T47D (cell line): ENCODE measurements around the gene NUTF2.

Source experiments
- DNase-seq, 2 experiments: peaks; one replicate each; pipeline versions ENCODE4 v3.0.0 to v3.0.0-alpha.2; 2011 to 2012; ENCODE audit warnings: low read depth in 1 of 2, low spot score in 1 of 2
- JUND ChIP-seq: IDR thresholded peaks from 2 replicates; pipeline ENCODE4 v1.6.1; 2012; ENCODE audit warnings: low read depth
- in situ Hi-C: cut with HindIII; loops from 2 replicates; pipeline ENCODE4 v1.10.0; 2016; ENCODE audit warnings: low sequenced_read_pairs, low pct_unique_long_range_greater_than_20kb

Gene NUTF2

DNA sequence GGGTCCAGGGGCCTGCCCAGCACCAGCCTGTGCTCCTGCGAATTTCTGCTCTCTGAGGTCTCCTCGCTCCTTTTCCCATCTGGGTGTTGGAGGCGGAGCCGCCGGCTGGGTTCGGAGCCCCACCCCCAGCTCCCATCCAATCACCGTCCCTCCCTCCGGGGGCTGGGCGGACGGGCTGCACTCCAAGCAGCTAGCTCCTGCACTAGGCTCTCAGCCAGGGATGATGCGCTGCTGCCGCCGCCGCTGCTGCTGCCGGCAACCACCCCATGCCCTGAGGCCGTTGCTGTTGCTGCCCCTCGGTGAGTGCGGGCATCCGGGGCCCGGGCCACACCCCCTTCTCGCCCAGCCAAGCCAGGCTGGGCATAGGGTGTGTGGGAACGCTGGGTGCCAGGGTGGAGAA, 38.0 kb downstream of the NUTF2 start, which contains the start of gene NRN1L:
Gene NRN1L, plus strand, starts transcription at position 202 of the 400 bp plus-strand sequence. Its CDS starts 19 bp downstream, at position 221.
- DNase-seq: peak in 1 of 2 experiments; percentile 77
- in situ Hi-C loops: no loop called here
- no peak for TF ChIP-seq JUND

DNA sequence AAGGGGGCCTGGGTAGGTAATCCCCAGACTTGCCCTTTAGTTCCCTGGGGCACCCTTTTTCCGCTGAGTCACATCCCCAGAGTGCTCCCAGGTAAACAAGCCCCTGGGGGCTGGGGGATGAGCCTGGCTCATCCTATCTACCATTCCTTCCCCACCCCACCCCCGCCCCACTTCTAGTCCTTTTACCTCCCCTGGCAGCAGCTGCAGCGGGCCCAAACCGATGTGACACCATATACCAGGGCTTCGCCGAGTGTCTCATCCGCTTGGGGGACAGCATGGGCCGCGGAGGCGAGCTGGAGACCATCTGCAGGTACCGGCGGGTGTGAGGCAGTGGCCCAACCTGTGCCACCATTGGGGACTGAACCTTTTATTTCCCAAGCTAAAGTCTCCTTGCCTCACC, 38.8 kb downstream of the NUTF2 start:
- TF ChIP-seq JUND: no peak
- DNase-seq: no peak
- in situ Hi-C loops: no loop called here

DNA sequence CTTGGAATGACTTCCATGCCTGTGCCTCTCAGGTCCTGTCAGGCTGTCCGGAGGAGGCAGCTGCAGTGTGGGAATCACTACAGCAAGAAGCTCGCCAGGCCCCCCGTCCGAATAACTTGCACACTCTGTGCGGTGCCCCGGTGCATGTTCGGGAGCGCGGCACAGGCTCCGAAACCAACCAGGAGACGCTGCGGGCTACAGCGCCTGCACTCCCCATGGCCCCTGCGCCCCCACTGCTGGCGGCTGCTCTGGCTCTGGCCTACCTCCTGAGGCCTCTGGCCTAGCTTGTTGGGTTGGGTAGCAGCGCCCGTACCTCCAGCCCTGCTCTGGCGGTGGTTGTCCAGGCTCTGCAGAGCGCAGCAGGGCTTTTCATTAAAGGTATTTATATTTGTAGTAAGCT, 39.2 kb downstream of the NUTF2 start:
- no peak for DNase-seq
- in situ Hi-C loops: no loop called here
- TF ChIP-seq JUND: no peak

DNA sequence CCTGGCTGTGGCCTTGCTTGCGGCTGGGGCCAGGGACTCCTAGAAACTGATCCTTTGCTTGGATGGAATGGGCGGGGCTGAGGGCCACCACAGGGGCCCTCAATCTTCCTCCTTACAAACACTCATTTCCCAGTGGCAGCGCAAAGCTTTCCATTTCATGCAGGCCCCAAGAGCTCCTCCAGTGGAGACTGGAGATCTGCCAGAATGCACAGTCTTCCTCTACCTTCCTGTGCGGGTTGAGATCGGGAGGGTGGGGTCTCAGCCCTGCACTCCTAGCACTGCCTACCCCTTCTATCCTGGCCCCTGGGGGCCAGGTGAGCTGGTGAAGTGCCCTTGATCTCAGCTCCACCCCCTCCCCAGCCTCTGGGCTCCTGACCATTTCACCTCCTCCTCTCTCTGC, 39.7 kb downstream of the NUTF2 start:
- TF ChIP-seq JUND: no peak
- in situ Hi-C loops: no loop called here
- DNase-seq: no peak

DNA sequence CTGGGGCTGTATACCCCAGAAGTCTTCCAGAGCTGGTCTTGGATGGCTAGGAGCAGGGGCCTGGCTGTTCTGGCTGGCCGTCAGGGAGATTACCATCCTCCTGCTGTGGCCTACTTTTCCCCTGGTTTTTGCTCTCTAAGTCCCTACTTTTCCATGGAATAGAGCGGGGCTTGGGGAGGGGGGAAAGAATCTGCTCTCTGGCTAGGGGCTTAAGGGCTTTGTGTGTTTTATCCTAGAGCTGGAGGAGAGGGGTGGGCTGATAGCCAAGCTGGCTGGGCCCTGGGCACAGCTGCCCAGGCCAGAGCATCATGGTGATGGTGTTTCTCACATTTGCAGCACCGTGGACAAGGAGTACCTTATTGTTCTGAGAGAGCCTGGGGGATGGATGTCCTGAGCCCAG, 41.6 kb downstream of the NUTF2 start:
- in situ Hi-C loops: no loop called here
- DNase-seq: no peak
- TF ChIP-seq JUND: no peak

DNA sequence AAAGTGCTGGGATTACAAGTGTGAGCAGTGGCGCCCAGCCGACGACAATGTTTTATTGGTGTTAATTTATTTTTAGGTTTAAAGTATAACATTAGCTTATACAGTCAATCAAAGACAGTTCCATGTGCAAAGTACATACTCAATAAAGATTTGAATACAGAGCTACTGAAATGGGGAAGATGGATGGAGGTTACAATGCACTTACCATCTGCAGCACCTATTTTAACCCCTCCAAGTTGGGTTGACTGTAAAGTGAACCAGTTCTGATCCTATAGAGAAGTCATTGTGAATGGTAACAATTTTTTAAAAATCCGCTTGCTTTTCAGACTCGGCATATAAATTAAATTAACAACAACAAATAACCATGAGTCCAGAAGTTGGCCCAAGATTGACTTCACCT, 45.6 kb downstream of the NUTF2 start:
- no peak for TF ChIP-seq JUND
- in situ Hi-C loops: no loop called here

DNA sequence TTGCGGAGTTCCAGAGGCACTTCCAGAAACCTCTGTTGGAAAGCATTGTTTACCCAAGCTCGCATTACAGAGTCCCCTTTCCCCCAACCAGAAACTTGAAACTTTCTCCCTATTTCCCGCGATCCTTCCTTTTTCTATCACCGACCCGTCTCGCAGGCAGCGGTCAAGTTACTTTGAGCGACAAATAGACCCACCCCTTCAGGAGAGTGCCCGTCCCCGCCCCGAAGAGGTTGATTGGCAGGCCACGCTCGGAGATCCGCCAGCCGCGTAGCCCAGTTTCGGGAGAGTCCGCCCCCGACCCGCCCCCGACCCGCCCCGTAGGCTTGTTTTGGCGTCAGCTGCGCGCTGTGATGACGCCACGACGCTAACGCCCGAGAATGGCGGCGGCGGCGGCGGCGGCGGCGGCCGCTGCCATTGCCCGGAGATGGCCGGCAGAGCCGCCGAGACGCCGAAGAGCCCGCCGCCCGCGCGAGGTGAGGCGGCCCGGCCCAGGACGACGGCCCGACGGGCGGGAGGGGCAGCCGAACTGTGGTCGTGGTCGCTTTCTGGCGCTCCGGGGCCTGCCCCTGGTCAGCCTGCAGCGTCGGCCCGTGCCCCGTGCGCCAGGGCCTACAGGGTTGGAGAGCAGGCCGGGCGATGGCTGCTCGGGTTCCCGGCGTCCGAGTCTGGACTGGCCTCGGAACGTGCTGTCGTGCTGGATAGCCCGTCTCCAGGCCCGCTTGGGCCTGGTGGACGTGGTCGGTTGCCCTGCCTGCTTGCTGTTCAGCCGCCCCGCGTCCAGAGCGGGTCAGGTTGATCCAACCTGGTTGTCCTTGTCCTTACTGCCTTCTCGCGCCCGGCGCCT, 46.4 kb downstream of the NUTF2 start, which contains the start of gene PSKH1:
Gene PSKH1, plus strand, starts transcription at position 356 of the 844 bp plus-strand sequence. CDS start 15,496 bp downstream, outside the sequence.
- in situ Hi-C loops: no loop called here
- no peak for TF ChIP-seq JUND
- DNase-seq: peak; percentile 97 to 99

More for the DNA sequence above, 45.6 kb downstream of the NUTF2 start:
- no peak for DNase-seq

DNA sequence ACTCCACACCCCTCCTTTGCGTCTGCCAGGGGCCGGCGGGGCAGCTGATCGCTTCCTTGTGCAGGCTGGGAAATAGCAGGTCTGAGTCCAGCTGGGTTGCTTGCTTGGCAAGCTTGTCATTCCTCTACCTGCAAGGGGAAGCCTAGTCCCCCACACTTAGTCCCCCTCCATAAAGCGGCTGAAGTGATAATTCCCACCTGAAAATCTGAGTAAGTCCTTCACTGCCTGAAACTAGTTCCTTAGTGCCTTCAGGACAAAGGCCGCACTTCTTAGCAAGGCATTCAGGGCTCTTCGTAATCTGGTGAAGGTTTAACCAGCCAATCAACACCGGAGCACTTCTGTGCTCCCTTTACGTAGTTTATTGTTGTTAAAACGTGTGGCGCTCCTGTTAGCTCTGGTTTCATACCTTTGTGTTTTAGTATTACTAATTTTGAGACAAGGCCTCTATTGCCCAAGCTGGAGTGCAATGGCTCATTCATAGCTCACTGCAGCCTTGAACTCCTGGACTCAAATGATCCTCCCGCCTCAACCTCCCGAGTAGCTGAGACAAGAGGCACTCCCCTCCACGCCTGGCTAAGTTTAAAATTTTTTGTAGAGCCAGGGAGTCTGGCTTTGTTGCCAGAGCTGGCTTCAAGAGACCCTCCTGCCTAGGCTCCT, 47.1 kb downstream of the NUTF2 start:
- in situ Hi-C loops: no loop called here
- DNase-seq: no peak

DNA sequence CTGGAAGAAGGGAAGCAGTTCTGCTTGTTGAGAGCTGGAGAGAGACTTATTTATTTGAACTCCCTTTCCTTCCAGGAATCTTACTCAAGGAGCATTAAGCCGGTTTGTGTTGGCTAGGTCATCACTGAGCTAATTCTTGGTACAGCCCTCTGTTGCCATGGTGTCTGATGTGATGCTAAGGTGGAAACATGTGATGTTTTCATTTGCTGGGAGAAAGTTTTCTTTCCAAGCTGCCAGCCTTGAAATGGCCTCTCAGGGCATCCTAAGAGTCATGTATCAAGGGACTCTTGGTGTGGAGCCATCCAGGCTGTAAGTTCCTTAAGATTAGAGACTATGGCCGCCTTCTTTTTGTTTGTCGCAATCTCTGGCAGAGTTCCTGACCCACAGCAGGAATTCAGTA, 50.5 kb downstream of the NUTF2 start:
- in situ Hi-C loops: no loop called here
- DNase-seq: no peak
- no peak for TF ChIP-seq JUND

More for the DNA sequence above, 47.1 kb downstream of the NUTF2 start:
- no peak for TF ChIP-seq JUND

DNA sequence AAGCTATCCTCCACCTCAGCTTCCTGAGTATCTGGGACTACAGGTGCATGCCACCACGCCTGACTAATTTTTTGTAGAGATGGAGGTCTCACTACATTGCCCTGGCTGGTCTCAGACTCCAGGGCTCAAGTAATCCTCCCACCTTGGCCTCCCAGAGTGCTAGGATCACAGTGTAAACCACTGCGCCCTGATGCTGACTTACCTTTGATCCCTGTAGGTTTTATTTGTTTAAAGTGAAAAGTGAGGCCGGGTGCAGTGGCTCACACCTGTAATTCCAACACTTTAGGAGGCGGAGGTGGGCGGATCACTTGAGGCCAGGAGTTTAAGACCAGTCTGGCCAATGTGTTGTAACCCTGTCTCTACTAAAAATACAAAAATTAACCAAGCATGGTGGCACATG, 55.0 kb downstream of the NUTF2 start:
- no peak for TF ChIP-seq JUND
- DNase-seq: no peak
- in situ Hi-C loops: no loop called here

DNA sequence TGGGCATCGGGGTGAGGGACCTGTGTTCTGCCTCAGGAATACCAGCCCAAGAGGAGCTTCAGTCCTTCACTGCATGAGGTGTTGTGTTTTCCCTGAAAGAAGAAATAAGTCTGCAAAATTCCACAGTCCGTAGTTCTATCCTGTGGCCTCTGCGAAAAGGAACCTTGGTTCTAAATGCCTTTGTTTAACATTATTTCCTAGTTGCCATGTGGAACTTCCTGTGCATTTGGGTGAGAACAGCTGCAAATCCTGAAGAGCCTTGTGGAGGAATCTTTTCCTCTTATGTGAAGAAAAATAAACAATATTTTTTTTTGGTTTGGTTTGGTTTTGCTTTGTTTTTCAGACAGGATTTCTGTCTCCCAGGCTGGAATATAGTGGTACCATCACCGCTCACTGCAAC, 56.1 kb downstream of the NUTF2 start:
- in situ Hi-C loops: no loop called here
- TF ChIP-seq JUND: no peak
- DNase-seq: no peak

DNA sequence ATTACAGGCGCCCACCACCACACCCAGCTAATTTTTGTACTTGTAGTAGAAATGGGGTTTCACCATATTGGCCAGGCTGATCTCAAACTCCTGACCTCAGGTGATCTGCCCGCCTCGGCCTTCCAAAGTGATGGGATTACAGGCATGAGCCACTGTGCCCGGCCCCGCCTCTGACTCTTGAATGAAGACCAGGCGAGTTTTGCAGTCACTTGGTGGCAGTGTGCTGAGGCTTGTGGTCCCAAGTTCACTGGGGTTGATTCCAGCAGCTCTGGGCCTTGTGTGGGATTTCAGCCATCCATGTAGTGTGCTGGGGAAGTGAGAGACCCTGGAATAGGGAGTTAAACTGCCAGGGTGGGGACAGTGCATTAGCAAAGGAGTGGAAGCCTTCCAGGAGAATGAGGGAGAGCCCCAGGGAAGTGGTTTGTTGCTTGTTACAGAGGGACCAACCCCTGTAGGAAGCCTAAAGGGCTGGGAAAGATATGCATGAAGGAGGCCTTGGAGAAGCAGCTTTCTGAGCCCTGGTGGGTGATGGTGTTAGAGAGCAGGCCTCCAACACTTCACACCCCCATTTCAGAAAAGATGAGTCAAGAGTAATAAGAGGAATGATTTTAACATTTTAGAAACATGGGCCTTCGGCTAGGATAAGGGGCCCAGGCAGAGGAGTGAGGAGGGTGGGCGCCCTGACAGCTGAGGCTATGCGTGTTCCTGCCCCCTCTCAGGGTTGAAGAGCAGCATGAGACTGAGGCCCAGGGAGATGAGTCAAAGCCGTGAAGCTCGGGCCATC, 60.9 kb downstream of the NUTF2 start:
- no peak for DNase-seq
- in situ Hi-C loops: no loop called here
- no peak for TF ChIP-seq JUND
